Aorta (tissue), 5 donors: ENCODE results near the gene ST6GALNAC4. TPM values are rescaled to one million over a fixed set of nuclear protein-coding genes. Genes with fewer than 3 reads are reported as not detected.

Source experiments
- ATAC-seq: fragments of 200-7000 bp; cut with Tn5 transposase; one replicate; pipeline ENCODE4 v1.9.1; 2022; ENCODE audit warnings: moderate library complexity; ENCODE audit not compliant: low FRiP score
- DNase-seq, 2 donors: peaks; one replicate each; pipeline ENCODE4 v3.0.0-alpha.2; 2020
- H3K27ac ChIP-seq, 2 donors: one replicate each; pipeline ENCODE4 v1.5.1; 2013; ENCODE audit warnings: low read length in 2 of 2, mild to moderate bottlenecking in 2 of 2, moderate library complexity in 2 of 2, control low read depth in 1 of 2, inconsistent platforms in 1 of 2, low read depth in 1 of 2
- H3K27me3 ChIP-seq, 2 donors: one replicate each; pipeline ENCODE4 v1.6.1; 2013; ENCODE audit warnings: control low read depth in 1 of 2, low read length in 1 of 2, mild to moderate bottlenecking in 1 of 2, moderate library complexity in 1 of 2; ENCODE audit not compliant: insufficient read depth in 2 of 2, control insufficient read depth in 1 of 2
- H3K36me3 ChIP-seq, 2 donors: one replicate each; pipeline ENCODE4 v1.6.1; 2013; ENCODE audit warnings: control low read depth in 1 of 2, low read length in 1 of 2, mild to moderate bottlenecking in 1 of 2; ENCODE audit not compliant: insufficient read depth in 2 of 2, control insufficient read depth in 1 of 2
- H3K4me1 ChIP-seq, 2 donors: one replicate each; pipeline ENCODE4 v1.6.1; 2013; ENCODE audit warnings: low read length in 2 of 2, control low read depth in 1 of 2, mild to moderate bottlenecking in 1 of 2, moderate library complexity in 1 of 2; ENCODE audit not compliant: insufficient read depth in 2 of 2, control insufficient read depth in 1 of 2
- H3K4me3 ChIP-seq, 2 donors: one replicate each; pipeline ENCODE4 v1.5.1; 2013; ENCODE audit warnings: low read length in 2 of 2, control low read depth in 1 of 2, mild to moderate bottlenecking in 1 of 2
- H3K9me3 ChIP-seq: one replicate; pipeline ENCODE4 v1.6.1; 2013; ENCODE audit warnings: mild to moderate bottlenecking, low read length; ENCODE audit not compliant: control insufficient read depth
- WGBS, 2 donors: extraction: QIAGEN DNeasy Blood & Tissue Kit; methylation state at CpG; one replicate each; pipeline ENCODE4 v1.1.7; 2013; 5-methylcytosine and 5-hydroxymethylcytosine counted together
- intact Hi-C, 2 donors: fragments of 100-400 bp; cut with DNase I; formaldehyde crosslinking; loops; one replicate each; pipeline versions ENCODE4 v1.14.2 to v1.15.0; 2022
- polyA plus RNA-seq, 2 donors: library from polyadenylated mRNA; stranded (reverse); fragments of 200-250 nt; gene quantifications; one replicate each; pipeline ENCODE4 v1.2.3, GENCODE V29; 2013
- total RNA-seq, 2 donors: library from RNA; stranded (reverse); fragmentation: NEBNext Ultra II Directional; extraction: Animal tissue kit (Norgen Biotek cat#: 25700); gene quantifications; one replicate each; pipeline ENCODE4 v1.2.1, GENCODE V29; 2021
- donor health status: healthy with polysubstance abuse.
- donor health status: Bipolar disorder and iron deficiency.
- donor health status: DM: no; HTN: no; CAD: no.
- donor health status: DM: no; HTN: no; CAD: no.
- donor health status: DM: yes; HTN: yes; CAD: no.

ST6GALNAC4 gene
- total and polyA plus RNA-seq, 4 donors: 17.7 to 46.5 (median 30.2) TPM

DNA sequence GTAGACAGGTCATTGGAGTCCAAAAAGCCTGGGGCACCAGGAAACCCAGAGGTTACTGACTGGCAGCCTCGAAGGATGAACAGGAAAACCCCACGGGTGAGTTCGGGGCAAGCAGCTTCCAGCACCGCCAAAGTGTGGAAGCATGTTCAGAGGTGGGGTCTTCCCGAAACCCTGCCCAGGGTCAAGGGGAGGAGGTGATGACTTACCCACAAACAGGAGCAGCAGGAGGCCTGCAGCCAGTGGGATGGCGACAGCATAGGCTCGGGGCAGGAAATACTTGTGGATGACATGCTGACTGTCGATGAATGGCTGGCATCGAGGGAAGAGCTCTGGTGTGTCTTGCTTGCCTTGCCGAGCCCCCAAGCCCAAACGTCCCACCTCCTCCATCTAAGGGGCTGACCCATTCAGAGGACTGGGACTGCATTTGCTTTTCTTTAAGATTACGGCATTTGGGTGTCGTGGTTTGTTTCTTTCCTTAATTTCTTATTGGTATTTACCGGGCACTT lies 19.6 kb upstream of the ST6GALNAC4 start:
- Histone ChIP-seq H3K4me3 (no peak overlapping the region), H3K9me3 (no peaks in the 10 kb centered on the region), H3K36me3 (no peaks in the 10 kb centered on the region), H3K27ac (no peak overlapping the region), H3K4me1 (no peaks in the 10 kb centered on the region), H3K27me3 (no peaks in the 10 kb centered on the region)
- WGBS, 2 donors: 75 to 76% methylated on average over 14 of the region's 14 CpGs
- ATAC-seq: no peak
- no peak for DNase-seq
- intact Hi-C loops: no loop called here

DNA sequence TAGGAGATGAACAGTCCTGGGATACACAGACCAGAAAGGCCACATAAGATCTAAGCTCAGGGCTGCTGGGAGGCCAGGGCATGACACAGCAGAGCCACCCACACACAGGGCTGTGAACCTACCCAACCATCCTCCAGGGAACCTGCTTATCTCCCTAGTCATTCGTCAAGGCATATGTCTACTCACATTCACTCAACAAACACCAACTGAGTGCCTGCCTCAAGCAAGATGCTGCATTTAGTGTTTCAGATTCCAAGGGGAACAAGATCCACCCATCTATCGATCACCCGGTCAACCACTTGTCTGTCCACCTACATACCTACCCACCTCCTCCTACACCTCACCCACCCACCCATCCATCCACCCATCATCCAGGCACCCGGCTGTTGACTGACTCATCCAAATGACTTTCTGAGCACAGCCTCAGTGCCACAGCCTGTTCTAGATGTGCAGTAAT lies 19.0 kb upstream of the ST6GALNAC4 start:
- no peaks in the 10 kb centered on the region for H3K27me3 ChIP-seq
- DNase-seq (no peak), ATAC-seq (no peak)
- intact Hi-C loops: no loop called here
- no peaks in the 10 kb centered on the region for H3K4me1 ChIP-seq
- 65 to 68% methylated on average over 4 of the region's 4 CpGs for WGBS, 2 donors
- no peak overlapping the region for H3K4me3 ChIP-seq
- no peaks in the 10 kb centered on the region for H3K9me3 ChIP-seq
- H3K36me3 ChIP-seq: no peaks in the 10 kb centered on the region
- H3K27ac ChIP-seq: no peak overlapping the region

DNA sequence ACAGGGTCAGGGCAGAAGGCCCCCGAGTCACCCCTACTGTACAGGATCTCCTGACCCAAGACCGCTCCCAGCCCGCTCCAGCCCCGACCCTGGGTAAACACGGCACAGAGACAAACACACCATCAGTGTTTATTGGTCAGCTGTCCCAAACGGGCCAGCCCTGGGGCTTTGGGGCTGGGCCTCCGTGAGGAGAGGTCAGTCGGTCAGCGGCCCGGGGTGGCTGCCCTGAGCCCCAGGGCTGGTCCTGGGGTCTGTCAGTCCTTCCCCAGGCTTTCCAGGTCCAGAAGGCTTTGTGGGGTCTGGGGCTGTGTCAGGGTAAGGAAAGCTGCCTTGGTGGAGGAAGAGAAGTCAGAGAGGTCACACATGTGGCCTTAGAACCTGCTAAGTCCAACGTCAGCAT lies 18.1 kb upstream of the ST6GALNAC4 start:
- Histone ChIP-seq H3K36me3 (no peaks in the 10 kb centered on the region), H3K4me1 (peaks cover 0 to 2% of the 10 kb centered on the region in 2 donors), H3K27ac (no peak overlapping the region), H3K9me3 (no peaks in the 10 kb centered on the region), H3K27me3 (no peaks in the 10 kb centered on the region), H3K4me3 (no peak overlapping the region)
- ATAC-seq (no peak), DNase-seq (no peak)
- intact Hi-C loops: no loop called here
- 59 to 62% methylated on average over 11 of the region's 11 CpGs for WGBS, 2 donors

DNA sequence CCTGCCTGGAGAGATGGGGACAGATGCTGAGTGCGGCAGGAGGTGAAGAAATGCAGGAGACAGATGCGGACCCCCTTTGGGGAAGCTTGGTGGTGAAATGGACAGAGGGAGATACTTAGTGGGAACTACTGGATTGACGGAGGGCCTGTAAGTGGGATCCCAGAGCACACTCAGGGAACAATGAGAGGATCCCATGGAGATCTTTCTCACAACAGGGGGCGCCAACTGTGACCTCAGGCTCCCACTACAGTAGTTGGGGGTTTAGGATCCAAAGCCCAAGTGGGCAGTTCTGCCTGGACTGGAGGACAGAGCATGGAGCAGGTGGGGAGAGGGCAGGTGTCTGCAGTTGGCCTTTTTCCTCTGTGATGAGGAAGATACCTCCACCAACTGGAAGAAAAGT lies 17.4 kb upstream of the ST6GALNAC4 start:
- H3K4me1 ChIP-seq: peaks cover 0 to 2% of the 10 kb centered on the region in 2 donors
- intact Hi-C loops: no loop called here
- DNase-seq: no peak

DNA sequence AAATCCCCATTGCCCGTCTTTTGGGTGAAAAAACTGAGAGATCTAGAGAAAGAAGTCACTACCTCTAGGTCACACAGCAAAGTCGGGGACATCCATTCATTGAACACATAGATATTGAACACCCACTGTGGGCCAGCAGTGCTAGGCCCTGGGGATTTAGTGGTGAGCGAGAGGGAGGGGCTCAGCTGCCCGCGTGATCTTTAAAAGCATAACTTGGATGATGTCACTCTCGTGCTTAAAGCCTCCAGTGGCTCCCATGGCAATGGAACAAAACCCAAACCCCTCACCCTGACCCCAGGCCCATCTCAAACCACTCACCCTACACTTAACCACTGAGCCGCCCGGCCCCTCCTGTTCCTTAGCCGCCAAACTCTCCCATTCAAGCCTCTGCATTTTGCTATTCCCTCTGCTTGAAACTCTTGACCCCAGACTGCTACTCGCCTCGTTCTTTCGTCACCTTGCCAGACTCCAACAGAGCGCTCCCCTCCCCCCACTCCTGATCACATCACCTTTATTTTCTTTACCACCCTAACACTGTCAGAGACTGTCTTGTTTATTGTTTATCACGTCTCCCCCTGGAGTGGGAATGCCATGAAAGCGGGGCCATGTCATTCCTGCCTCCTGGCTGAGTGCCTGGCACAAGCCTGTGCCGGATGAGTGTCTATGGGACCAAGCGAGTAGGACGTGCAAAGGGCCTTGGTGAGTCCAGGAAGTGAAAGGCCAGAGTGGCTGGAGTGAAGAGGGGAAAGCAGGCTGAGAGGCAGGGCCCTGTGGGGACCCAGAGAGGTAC lies 14.4 kb upstream of the ST6GALNAC4 start:
- WGBS, 2 donors: 8 to 11% methylated on average over 18 of the region's 18 CpGs
- Histone ChIP-seq H3K27ac (no peak overlapping the region), H3K36me3 (no peaks in the 10 kb centered on the region), H3K4me3 (no peak overlapping the region), H3K9me3 (no peaks in the 10 kb centered on the region), H3K4me1 (peaks cover 0 to 2% of the 10 kb centered on the region in 2 donors), H3K27me3 (no peaks in the 10 kb centered on the region)
- DNase-seq (peak in 1 of 2 donors; percentile 58), ATAC-seq (peak; percentile 16)
- intact Hi-C loops: no loop called here

More for the DNA sequence above, 17.4 kb upstream of the ST6GALNAC4 start:
- no peaks in the 10 kb centered on the region for H3K9me3 ChIP-seq
- no peak for ATAC-seq
- no peak overlapping the region for H3K27ac ChIP-seq
- 88 to 94% methylated on average over 4 of the region's 4 CpGs for WGBS, 2 donors
- H3K27me3 ChIP-seq: no peaks in the 10 kb centered on the region
- H3K4me3 ChIP-seq: no peak overlapping the region
- H3K36me3 ChIP-seq: no peaks in the 10 kb centered on the region

DNA sequence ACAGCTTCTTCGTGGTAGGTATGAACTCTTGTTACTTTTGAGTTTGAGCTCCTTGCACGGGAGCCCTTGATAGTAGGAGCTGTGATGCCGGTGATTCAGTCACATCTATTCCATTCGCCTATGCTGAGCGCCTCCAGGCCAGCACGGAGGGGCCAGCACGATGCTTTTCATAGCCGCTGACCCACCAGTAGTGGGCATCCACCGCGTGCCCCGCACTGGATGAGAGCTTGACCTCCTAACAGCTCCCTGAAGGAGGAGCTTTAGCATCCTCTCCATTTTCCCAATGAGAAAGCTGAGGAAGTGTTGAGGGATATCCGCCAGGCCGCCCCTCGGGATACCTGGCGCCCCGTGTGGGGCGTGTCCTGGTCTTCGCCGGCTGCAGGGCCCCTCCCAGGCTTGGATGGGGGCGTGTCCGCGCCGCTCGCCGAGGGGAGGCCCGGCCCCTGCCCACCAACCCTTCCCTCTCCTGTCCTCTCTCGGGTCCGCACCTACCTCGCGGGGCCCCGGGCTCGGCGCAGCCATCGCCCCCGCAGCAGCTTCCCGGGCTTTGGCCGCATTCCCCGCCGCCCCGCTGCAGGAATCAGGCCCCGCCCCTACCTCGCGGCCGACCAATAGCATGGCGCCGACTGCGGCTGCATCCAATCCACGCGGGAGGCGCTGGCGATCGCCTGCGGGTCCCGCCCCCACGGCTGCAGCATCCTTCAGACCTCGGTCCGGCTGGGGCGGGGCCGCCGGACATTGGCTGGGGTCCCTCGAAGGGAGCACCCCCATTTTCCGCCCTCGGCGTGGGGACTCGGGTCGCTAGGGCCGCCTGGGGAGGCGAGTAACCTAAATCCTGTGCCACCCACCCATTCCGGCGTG lies 13.6 kb upstream of the ST6GALNAC4 start, which contains the start of gene PIP5KL1:
TSS of gene PIP5KL1 (minus strand) at position 547 of the 861 bp plus-strand sequence. CDS start at position 522, 25 bp downstream.
- H3K27ac ChIP-seq: no peak within 1 kb of the TSS
- DNase-seq: peak; percentile 87 to 96
- H3K36me3 ChIP-seq: no peaks in the 10 kb centered on the region
- intact Hi-C loops: no loop called here
- H3K27me3 ChIP-seq: no peaks in the 10 kb centered on the region
- H3K4me3 ChIP-seq: peak within 1 kb of the TSS in 1 of 2 donors; percentile 1
- peak; percentile 91 for ATAC-seq
- 1 to 2% methylated on average over 68 to 70 of the region's 70 CpGs for WGBS, 2 donors
- H3K4me1 ChIP-seq: peaks cover 0 to 2% of the 10 kb centered on the region in 2 donors
- H3K9me3 ChIP-seq: no peaks in the 10 kb centered on the region

DNA sequence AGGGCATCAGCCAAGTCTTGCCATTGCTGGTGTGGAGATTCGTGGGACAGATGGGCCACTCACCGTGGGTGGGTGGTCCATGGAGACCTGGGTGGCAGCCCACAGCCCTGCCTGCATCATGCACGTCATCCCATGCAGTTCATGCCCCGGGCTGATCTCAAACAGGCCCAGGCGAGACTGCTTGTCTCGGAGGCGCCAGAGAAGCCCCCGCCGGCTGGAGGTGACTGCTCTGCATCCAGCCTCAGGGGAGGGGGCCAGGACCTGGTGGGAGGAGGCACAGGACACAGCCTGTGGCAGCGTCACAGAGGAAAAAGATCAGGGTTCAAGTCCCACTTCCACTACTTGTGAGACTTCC lies 12.8 kb upstream of the ST6GALNAC4 start:
- Histone ChIP-seq H3K9me3 (no peaks in the 10 kb centered on the region), H3K4me3 (no peak overlapping the region), H3K27me3 (no peaks in the 10 kb centered on the region), H3K4me1 (peaks cover 0 to 2% of the 10 kb centered on the region in 2 donors), H3K27ac (no peak overlapping the region), H3K36me3 (no peaks in the 10 kb centered on the region)
- DNase-seq (peak in 1 of 2 donors; percentile 45), ATAC-seq (no peak)
- intact Hi-C loops: loop anchor here in 1 of 2 donors (10.0 kb wide), 1 partner anchor 425 kb away; no protein-coding TSS in a partner anchor
- 70 to 72% methylated on average over 10 of the region's 10 CpGs for WGBS, 2 donors

DNA sequence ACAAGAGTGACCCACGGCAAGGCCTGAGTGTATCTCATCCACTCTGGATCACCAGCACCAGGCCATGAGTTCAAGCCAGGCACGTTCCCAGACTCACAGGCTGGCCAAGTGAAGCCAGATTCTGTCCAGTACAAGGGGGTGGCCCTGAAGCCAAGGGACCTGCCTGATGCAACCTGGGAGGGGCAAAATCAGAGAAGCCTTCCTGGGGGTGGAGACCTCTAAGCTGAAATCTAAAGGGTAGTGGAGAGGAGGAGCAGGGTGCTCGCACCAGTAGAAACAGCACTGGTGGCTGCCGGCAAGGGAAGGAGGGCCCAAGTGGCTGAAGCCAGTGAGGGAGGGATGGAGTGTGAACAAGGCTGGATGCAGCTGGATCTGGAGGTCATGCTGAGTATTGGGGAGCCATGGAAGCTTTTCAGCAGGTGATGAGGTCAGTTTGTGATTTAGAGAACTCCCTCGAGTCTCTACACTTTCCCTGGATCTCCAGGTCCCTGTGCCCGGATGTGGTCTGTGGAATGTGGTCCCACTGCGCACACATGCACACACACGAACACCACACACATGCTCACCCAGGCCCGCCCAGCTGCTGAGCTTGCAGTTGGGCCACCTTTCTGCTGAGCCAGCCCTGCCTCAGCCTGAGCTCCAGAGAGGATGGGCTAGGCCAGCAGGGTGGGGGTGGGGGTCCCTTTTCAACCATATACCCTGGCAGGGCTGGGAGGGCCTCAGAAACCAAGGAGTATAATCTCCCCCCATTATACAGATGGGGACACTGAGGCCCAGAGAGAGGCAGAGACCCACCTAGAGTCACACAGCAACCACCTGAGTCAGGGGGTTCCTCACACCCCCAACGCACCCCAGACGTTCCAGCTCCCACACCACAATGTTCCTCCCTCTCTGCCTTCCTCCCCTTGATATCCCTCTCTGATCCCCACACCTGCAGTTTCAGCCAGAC lies 12.1 kb upstream of the ST6GALNAC4 start:
- H3K4me3 ChIP-seq: no peak overlapping the region
- WGBS, 2 donors: 71 to 74% methylated on average over 11 of the region's 11 CpGs
- intact Hi-C loops: loop anchor here in 1 of 2 donors (10.0 kb wide), 1 partner anchor 424 kb away; no protein-coding TSS in a partner anchor
- H3K27ac ChIP-seq: no peak overlapping the region
- H3K27me3 ChIP-seq: no peaks in the 10 kb centered on the region
- H3K4me1 ChIP-seq: peaks cover 0 to 2% of the 10 kb centered on the region in 2 donors
- no peaks in the 10 kb centered on the region for H3K9me3 ChIP-seq
- DNase-seq (no peak), ATAC-seq (no peak)
- no peaks in the 10 kb centered on the region for H3K36me3 ChIP-seq
